ENCODE measurements around the gene LASP1NB. TPM values are rescaled to one million over a fixed set of nuclear protein-coding genes. Genes with fewer than 3 reads are reported as not detected.

Gene LASP1NB

DNA sequence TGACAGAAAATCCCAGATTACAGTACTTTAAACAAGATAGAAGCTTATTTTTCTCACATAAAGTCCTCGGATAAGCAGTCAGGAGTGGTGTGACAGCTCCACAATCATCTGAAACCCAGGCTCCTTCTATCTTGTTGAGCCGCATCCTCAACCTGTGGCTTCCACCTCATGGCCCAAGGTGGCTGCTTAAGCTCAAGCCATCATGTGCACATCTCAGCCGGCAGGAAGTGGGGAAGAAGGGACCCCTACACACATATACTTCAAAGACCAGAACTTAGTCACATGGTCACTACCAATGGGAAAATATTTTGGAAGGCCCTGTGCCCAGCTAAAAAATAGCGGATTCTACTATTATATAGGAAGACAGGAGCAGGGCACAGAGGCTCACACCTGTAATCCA lies 52.8 kb downstream of the LASP1NB start:
- H3K27ac Mint-ChIP-seq = no peak overlapping the region
- H3K27me3 ChIP-seq (ENCODE audit: control insufficient read depth, insufficient read depth, low read length) = no peaks in the 10 kb centered on the region
- TF ChIP-seq, protein P1, sequence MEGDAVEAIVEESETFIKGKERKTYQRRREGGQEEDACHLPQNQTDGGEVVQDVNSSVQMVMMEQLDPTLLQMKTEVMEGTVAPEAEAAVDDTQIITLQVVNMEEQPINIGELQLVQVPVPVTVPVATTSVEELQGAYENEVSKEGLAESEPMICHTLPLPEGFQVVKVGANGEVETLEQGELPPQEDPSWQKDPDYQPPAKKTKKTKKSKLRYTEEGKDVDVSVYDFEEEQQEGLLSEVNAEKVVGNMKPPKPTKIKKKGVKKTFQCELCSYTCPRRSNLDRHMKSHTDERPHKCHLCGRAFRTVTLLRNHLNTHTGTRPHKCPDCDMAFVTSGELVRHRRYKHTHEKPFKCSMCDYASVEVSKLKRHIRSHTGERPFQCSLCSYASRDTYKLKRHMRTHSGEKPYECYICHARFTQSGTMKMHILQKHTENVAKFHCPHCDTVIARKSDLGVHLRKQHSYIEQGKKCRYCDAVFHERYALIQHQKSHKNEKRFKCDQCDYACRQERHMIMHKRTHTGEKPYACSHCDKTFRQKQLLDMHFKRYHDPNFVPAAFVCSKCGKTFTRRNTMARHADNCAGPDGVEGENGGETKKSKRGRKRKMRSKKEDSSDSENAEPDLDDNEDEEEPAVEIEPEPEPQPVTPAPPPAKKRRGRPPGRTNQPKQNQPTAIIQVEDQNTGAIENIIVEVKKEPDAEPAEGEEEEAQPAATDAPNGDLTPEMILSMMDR (IDR thresholded peaks at IDR 0.05) = no peak
- ATAC-seq (no peak), DNase-seq (no peak)
- intact Hi-C loops (cut with micrococcal nuclease) = no loop called here
- WGBS (ENCODE audit: insufficient coverage) = 90% methylated on average over 4 of the region's 4 CpGs
- H3K4me1 Mint-ChIP-seq = peaks cover 4 to 9% of the 10 kb centered on the region in 2 donors
- H3K36me3 ChIP-seq (ENCODE audit: control insufficient read depth, insufficient read depth, low read length) = no peaks in the 10 kb centered on the region
- no peaks in the 10 kb centered on the region for H3K27me3 Mint-ChIP-seq (ENCODE audit: low read depth in 2 of 2)
- no peaks in the 10 kb centered on the region for H3K9me3 Mint-ChIP-seq
- no peak overlapping the region for H3K4me3 ChIP-seq (ENCODE audit: low read length)
- no peak overlapping the region for H3K4me3 Mint-ChIP-seq
- peaks cover 15% of the 10 kb centered on the region for H3K4me1 ChIP-seq (ENCODE audit: control insufficient read depth, insufficient read depth, low read length)
- no peak overlapping the region for H3K27ac ChIP-seq (ENCODE audit: low read length)
- no peaks in the 10 kb centered on the region for H3K9me3 ChIP-seq (ENCODE audit: control insufficient read depth, insufficient read depth, low read length)
- no peaks in the 10 kb centered on the region for H3K36me3 Mint-ChIP-seq

Other genes starting within 250 kb of the LASP1NB start
- 100 to 1,000 TPM; 478 to 578 (median 485) TPM for gene MLLT6, start 220.3 kb upstream of the LASP1NB start, total RNA-seq
- 10 to 100 TPM; 32.6 to 37.4 (median 33.9) TPM for gene CISD3, start 195.3 kb upstream of the LASP1NB start, total RNA-seq
- under 1 TPM in 1 of 3 donors, not detected in 2; 0.12 TPM for gene PCGF2, start 177.3 kb upstream of the LASP1NB start, total RNA-seq
- gene PSMB3, start 172.9 kb upstream of the LASP1NB start, total RNA-seq = 100 to 1,000 TPM; 102 to 129 (median 118) TPM
- 10 to 100 TPM; 26.8 to 36.8 (median 36.3) TPM for gene PIP4K2B, start 126.1 kb upstream of the LASP1NB start, total RNA-seq
- 10 to 100 TPM; 63.8 to 79.4 (median 74.4) TPM for gene CWC25, start 100.3 kb upstream of the LASP1NB start, total RNA-seq
- gene RPL23, start 71.9 kb upstream of the LASP1NB start, total RNA-seq = 100 to 1,000 TPM; 752 to 934 (median 923) TPM
- 100 to 1,000 TPM; 293 to 363 (median 340) TPM for gene LASP1, start 55.6 kb upstream of the LASP1NB start, total RNA-seq
- gene FBXO47, start 41.8 kb downstream of the LASP1NB start, total RNA-seq = not detected
- 10 to 100 TPM in 2 of 3 donors, 1 to 10 TPM in 1; 5.7 to 53.6 (median 15.9) TPM for gene PLXDC1, start 226.0 kb downstream of the LASP1NB start, total RNA-seq
- under 1 TPM in 1 of 3 donors, not detected in 2; 0.33 TPM for gene ARL5C, start 240.5 kb downstream of the LASP1NB start, total RNA-seq

All from natural killer cell (primary cell).